ENCODE measurements around the gene TTN.

DNA sequence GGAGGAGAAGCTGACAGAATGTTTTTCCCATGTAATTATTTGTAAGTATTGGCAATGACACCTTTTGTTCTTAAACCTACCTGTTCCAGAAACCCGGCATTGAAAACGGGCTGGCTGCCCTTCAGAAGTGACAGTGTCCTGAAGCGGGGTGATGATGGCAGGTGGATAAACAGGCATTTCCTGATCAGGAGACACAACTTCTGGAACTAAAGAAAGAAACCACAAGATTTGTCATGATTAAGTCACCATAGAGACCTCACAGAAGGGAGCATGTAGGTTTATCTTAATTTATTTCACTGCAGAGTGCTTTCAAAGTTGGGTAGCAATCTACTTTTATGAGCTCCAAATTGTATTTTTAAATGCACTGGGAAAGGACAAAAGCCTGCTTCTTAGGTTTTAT lies 43.1 kb downstream of the TTN start:
- TF ChIP-seq CTCF (IDR thresholded peaks at IDR 0.05) (no peak), POLR2A (IDR thresholded peaks at IDR 0.05) (no peak)

Data from ovary (tissue), 3 donors.